Activated CD8-positive, alpha-beta memory T cell treated with anti-CD3 and anti-CD28 coated beads, Interleukin-2, amount 50 U/mL, for 24 hours (primary cell): Measurements from ENCODE around the gene PLAAT1.

Source experiments
- DNase-seq: peaks from one replicate; pipeline ENCODE4 v3.0.0-alpha.2; 2020; ENCODE audit errors: extremely low read depth

PLAAT1 gene

DNA sequence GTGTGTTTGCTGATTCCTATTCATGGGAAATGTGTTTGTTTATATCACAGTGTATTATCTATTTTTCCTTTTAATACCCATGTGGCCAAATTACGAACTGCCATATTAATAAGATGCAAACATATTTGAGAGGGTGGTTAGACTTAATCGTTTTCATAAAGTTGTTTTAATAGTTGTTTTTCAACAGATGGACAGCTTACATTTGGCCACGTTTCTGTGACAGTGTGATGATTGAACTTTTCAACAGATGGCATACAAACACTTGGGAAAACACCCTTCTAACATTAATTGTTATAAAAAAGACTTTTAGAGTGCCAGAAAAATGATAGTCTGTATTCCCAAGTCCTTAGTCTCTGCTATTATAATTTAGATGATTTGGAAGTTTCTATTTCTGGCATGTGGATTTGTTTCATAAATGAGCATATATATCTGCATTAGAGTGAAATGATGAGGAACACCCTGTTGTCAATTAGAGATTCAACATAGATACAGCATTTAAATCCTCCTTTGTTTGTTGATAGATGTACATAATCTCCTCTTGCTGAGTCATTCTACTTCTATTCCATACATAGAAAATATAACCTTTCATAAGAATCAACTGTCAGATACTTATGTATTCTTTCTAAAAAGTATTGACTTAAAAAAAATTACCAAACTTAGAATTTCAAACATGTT, 13.1 kb downstream of the PLAAT1 start:
- DNase-seq = no peak

DNA sequence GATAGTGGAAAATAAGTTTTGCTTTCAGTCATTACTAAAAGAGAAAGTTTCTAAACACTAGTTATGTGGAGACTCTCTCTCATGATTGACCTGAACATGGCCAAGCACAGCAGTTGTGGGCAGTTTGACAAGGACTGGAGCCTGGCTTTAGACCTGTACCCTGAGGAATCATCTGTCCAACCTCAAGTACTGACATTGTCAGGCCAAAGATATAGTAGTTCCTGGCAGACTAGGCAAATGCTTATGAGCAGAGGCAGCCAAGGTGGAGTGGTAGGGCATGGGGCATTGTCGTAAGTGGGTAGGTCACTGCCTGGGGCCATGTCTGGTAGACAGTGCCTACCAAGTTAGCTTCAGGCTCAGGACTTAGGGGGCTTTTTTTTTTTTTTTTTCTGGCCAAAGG, 20.9 kb downstream of the PLAAT1 start:
- DNase-seq = no peak

DNA sequence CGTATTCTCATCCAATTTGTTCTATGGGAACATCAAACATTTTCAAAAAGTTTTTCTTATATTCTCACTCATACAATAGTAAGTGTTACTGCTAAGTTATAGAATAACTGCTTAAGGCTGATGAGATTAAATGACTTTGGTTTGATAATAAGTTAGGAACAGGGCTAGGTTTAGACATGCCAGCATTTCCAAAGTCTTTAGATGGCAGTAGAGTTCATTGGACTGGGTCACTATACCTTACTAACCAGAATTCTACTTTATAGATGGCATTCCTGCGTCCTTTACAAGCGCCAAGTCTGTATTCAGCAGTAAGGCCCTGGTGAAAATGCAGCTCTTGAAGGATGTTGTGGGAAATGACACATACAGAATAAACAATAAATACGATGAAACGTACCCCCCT, 21.7 kb downstream of the PLAAT1 start:
- no peak for DNase-seq

DNA sequence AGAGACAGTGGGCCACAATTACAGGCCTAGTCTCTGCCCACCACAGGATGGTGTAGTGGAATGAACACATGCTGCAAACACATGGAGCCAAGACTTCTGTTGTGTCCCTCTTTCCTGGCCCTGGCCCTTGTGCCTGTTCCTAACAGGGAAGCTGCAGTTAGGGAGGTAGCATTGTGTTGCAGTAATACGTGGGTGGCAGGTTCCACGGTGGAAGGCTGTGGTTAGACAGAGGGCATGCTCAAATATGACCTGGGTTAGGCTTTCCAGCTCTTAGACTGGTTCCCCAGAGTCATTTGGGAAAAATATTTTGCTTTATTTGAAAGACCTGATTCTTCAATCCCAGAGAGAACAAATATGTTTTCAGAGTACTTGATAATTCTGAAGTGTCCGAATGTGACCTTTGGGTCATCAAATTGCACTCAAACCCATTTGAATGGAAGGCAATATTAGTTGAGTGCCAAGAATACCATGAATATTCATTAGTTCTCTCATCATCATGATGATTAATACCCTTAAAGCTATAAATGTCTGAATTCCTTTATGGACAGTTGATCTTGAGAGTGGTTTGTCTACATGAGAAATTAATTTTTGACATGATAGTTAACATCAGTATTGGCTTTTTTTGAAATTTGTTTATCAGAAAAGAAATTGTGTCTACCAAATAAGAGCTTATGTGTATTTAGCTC, 28.5 kb downstream of the PLAAT1 start:
- no peak for DNase-seq

DNA sequence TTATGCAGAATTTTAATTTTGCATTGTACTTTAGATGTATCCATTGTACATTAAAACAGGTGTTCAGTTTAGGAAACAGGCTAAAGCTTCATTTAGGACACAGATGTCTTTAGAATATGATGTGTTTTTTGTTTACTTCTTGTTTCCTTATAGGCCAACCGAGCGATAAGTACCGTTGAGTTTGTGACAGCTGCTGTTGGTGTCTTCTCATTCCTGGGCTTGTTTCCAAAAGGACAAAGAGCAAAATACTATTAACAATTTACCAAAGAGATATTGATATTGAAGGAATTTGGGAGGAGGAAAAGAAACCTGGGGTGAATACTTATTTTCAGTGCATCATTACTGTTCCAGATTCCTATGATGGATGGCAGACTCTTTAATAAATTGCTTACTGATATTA, 29.4 kb downstream of the PLAAT1 start:
- DNase-seq = no peak

DNA sequence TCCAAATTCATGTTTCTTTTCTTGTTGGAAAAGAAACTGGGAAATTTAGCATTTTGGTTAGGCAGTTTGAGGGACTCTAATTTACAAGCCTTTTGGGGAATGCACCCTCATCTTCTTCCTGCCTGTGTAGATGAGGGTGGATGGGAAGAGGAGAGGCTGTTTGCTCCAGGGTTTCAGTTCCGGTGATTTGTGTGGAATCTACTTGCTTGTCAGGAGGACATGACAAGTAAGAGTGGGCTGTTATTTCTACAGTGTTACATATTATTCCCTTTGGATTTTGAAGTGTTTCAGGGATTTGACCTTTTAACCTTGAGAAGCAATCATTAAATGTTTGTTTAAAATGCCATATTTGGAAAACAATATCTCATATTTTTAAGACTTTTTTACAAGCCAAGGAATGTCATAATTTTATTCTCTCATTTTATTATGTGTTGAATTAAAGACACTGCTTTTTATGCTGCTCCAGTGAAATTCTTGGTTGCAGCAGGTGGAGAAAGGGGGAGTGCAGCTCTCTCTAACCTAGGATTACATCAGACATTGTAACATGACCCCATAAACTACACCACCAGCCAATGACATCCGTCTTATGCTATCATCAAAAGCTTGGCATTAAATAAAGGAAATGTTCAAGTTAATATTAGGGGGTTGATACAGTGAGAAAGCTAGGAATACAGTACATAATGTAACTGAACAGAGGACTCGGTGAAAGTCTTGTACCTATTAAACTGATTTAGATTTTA, 30.2 kb downstream of the PLAAT1 start:
- DNase-seq = no peak

DNA sequence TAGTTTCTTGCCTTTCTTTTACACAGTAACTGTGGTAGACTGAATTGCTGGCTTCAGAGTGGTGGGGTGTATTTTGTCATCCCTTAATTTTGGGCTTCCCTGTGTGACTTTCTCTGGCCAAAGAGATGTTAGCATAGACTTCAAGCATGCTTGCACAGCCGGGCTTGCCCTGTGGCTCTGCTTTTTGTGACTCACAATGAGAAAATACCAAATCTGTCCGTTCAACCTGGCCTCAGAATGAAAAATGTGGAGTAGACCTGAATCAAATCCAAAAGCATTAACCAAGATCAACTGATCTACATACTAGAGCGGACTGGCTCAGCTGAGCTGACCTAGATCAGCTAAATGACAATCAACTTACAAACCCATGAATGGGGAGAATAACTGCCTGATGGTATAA, 51.4 kb downstream of the PLAAT1 start:
- DNase-seq = no peak

DNA sequence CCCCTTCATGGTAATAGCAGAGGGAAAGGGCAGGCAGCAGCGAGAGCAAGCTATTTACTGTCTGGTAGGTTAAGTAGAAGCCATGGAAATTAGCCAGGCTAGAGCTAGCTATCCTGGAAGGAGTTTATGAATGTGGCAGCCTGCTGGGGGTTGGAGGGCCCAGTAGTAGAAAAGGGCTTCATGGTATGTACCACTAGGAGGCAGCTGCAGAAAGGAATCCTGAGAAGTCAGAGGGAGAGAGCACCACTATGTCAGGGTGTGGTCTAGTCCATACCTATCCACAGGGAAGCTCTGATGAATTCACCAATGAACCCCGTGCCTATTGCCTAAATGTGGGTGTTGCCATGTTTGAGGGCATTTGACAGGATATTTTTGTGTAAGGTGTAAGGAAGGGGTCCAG, 55.0 kb downstream of the PLAAT1 start:
- no peak for DNase-seq

DNA sequence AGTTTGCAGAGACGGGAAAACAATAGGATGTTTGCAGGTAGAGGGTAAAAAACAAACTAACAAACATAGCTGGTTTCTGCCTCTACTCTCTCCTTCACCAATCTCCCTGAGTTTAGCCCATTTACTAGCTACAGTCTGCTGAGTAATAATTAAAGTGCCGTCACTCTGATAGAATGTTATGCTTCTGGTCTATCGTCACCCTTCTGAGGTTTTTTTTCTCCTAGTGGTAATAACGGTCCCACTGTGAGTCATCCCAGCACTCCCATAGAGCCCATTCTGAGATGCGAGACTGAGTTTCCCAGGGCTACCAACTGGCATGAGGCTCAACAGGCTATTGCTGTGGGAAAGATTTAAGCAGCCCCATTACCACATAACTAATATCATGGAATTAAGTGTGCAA, 56.4 kb downstream of the PLAAT1 start:
- no peak for DNase-seq

DNA sequence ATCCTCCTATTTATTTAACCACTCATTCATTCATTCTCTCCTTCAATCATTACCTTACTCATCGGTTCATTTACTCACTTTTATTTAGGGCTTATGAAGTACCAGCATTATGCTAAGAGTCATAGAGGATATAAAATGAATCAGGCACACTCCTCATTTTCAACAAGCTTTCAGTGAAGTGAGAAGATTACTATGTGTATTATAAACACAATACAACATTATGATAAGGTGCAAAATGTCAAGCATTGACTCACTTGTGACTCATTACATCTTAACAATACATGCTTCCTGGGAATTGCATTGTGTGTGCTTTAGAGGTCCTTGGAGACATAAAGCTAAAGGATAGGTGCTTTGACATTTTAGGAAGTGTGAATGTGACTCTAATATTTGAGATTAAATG, 60.4 kb downstream of the PLAAT1 start:
- no peak for DNase-seq

DNA sequence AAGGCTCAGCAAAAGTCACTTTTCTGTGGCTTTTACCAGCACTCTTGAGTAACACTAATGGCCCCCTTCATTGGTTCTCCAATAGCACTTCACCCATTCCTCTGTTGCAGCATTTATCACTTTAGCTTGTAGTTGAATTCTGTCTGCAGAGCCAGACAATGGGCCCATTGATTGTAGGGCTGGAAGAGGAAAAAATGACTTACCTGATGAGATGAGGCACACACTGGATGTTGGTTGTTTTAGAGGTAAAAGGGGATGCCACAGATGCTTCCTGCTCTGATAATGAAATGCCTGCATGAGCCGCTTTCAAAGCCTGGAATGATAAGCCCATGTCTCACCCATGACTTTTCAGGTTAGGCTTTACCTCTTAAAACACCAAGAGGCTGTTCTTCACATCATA, 64.3 kb downstream of the PLAAT1 start:
- DNase-seq = no peak

DNA sequence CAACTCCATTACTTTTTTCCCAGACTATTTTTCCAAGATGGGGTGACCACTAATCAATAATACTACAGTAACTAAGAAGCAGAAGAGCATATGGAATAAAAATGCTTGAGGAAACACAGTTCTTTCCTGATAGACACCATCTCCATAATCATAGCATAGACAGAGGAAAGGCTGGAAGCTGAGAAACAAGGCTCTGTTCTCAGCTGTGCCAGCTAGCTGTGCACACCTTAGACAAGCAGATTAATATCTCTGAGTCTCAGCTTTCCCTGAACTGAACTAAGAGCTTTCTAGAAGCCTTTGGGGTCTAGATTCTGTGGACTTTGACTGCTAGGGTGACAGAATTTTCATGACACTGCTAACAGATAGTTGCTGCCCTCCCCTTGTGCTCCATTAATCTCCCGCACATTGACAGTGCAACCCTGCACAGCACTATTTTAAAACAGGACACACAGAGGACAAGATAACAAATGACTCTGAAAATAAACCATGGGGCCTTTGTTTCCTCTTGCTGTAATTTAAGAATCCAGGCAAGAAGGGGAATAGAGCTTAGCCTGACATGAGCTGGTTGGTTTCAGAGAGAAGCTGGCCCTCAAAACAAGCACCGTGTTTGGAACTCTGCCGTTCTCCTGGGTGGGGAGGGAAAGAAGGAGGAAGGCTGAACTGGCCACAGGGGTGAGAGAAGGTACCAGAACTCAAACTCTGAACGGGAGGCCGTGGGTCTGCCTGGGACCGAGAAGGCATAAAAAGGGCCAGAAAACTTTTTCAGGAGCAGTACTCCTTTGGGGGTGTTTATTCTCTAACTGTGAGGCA, 70.1 kb downstream of the PLAAT1 start:
- DNase-seq = no peak

DNA sequence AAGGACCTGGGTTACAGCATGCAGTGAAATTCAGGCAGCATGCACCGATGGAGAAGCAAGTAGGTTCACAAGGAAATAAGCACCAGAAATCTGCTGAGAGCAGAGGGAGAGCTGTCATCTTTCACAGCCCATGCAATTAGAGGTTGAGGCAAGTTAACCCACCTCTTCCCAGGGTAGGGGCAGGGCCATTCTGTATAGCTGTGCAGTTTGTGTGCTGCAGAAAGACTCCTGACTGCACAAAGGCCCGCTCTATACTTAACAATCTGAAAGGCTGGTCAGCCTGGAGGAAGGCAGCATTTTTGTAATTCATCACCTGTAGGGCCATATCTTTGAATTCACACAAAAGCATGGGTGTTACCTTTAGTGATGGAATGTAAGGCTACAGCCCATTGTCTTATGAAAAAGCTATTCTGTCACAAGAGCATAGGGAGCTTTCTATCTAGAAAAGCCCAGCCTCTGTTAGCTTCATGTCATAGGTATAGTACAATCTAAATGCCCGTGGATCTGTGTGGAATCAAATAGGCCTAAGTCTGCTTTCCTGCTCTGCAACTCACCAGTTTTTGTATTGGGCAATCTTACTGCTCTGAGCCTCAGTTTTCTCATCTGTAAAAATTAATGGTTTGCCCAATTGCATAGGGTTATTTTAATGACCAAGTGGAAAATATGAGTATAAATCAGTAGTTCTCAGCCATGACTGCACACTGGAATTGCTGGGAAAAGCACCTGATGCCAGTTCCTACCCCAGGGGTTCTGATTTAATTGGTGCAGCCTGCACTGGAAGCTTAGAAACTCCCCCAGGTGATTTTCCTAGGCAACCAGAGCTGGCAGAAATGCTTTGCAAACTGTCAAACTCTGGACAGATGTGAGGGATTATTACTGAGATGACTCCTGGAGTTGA, 72.3 kb downstream of the PLAAT1 start:
- no peak for DNase-seq

DNA sequence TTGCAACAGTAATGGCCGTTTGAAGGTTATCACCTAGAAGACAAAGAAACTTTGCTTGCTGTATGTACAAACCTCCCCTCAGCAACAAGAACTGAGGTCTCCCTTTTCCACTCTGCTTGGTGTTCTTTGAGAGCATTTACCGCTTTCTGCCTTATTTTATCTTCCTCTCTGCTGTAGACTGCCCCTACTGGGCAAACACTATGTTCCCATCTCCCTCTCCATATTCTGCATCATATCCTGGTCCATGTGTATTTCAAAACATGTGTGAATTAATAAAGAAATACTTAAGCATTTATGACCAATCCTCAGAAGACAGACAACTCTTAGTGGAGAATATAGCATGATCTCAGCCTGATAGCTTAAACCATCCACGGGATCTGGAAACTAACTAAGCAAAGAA, 73.1 kb downstream of the PLAAT1 start:
- no peak for DNase-seq

DNA sequence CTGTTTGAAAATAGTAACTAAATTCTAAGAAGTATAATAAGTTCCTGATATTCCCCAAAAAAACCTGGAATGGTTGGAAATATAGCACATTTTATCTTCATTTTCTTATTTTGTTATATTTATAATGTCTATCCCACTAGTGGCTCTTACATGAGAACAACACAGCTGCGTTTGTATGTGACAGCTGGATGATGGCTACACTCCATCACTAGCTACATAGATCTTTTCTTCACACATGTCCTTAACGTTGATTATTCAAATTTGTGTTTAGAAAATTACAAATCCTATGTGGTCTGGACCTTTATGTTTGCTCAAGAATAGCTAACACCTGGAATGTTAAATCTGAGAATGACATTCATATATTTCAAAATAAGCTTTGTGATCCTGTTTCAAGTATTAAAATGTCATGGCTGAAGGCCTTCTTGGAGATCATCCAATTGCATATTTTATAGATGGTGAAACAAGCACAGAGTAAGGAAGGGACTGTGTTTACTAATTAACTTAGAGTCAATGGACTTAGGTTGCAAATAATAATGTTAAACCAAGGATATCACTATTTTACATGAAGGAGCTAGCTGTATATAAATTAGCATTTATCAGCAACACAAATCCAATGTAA, 76.8 kb downstream of the PLAAT1 start:
- DNase-seq = no peak
